HG03045 (cell line): ENCODE measurements around the gene SLC35A3.
"Not testable (repeated sequence)": the region's sequence is repeated elsewhere in the genome, so short reads cannot be mapped to it uniquely, and the experiment has no call there.

Experiments
- ATAC-seq: cut with Tn5 transposase; IDR thresholded peaks from one replicate; pipeline ENCODE4 v1.9.1; 2021; ENCODE audit warnings: mild to moderate bottlenecking, moderate library complexity; ENCODE audit not compliant: unreplicated experiment

The SLC35A3 gene

GRCh38 chr1:99969729-99970621 is at the start of gene SLC35A3:
Gene SLC35A3, plus strand, starts transcription at chr1:99969996. Its CDS starts 23,559 bp downstream, at chr1:99993555.
- ATAC-seq, result peak; percentile 95

- no peak for ATAC-seq
Observed at GRCh38 chr1:99934801-99935200, 35.0 kb upstream of the SLC35A3 start.

- ATAC-seq, result no peak
Observed at GRCh38 chr1:99935534-99935933, 34.3 kb upstream of the SLC35A3 start.

- ATAC-seq, result no peak
Observed at GRCh38 chr1:99936071-99936470, 33.7 kb upstream of the SLC35A3 start.

- ATAC-seq, result no peak
Observed at GRCh38 chr1:99942723-99943122, 27.1 kb upstream of the SLC35A3 start.

GRCh38 chr1:99943223-99943794 is 26.5 kb upstream of the SLC35A3 start:
- no peak for ATAC-seq

- no peak for ATAC-seq
Observed at GRCh38 chr1:99944192-99944591, 25.6 kb upstream of the SLC35A3 start.

- ATAC-seq, result no peak
Observed at GRCh38 chr1:99945174-99945573, 24.6 kb upstream of the SLC35A3 start.

GRCh38 chr1:99950486-99950885 is 19.3 kb upstream of the SLC35A3 start:
- no peak for ATAC-seq

- no peak for ATAC-seq
Observed at GRCh38 chr1:99952522-99952921, 17.3 kb upstream of the SLC35A3 start.

- no peak for ATAC-seq
Observed at GRCh38 chr1:99955375-99955774, 14.4 kb upstream of the SLC35A3 start.

- no peak for ATAC-seq
Observed at GRCh38 chr1:99956755-99957154, 13.0 kb upstream of the SLC35A3 start.

- ATAC-seq, result no peak
Observed at GRCh38 chr1:99957818-99958217, 12.0 kb upstream of the SLC35A3 start.

GRCh38 chr1:99959189-99959705 is 10.5 kb upstream of the SLC35A3 start:
- ATAC-seq, result not testable (repeated sequence)

GRCh38 chr1:99960260-99960659 is 9.5 kb upstream of the SLC35A3 start:
- not testable (repeated sequence) for ATAC-seq

- ATAC-seq, result no peak
Observed at GRCh38 chr1:99963041-99963795, 6.6 kb upstream of the SLC35A3 start.

GRCh38 chr1:99964806-99965205 is 5.0 kb upstream of the SLC35A3 start:
- ATAC-seq, result no peak

- no peak for ATAC-seq
Observed at GRCh38 chr1:99965646-99966375, 4.0 kb upstream of the SLC35A3 start.

- ATAC-seq, result no peak
Observed at GRCh38 chr1:99968214-99968613, 1.6 kb upstream of the SLC35A3 start.

GRCh38 chr1:99969260-99969728 is 502 bp upstream of the SLC35A3 start:
- peak; percentile 7 for ATAC-seq
